ENCODE data around the gene SPACA5.
"Not testable (repeated sequence)": the region's sequence is repeated elsewhere in the genome, so short reads cannot be mapped to it uniquely, and the experiment has no call there.

The SPACA5 gene

DNA sequence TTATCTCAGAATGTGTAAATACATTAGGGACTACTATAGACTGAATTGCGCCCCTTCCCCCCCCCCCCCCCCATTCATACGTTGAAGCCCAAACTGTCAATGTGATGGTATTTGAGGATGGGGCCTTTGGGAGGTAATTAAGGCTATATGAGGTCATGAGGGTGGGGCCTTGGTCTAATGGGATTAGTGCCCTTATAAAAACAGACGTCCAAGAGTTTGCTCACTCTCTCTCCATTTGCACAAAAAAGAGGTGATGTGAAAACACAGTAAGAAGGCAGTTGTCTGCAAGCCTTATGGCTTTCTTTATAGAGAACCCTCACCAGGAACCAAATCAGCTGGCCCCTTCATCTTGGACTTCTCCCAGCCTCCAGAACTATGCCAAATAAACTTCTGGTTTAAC is 15.3 kb downstream of the SPACA5 start:
- no peak for DNase-seq

DNA sequence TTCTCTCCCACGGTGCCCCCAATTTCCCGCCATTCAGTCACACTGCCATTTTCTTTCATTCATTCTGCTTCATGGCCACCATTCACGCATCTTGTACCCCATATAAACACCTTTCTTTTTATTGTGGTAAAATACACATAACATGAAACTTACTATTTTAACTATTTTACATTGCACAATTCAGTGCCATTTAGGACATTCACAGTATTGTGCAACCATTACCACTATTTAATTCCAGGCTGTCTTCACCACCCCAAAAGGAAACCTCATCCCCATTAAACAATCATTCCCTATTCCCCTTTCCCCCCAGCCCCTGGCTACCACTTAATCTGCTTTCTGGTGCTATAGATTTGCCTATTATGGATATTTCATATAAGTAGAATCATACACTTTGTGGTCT is 15.9 kb downstream of the SPACA5 start:
- no peak for DNase-seq

DNA sequence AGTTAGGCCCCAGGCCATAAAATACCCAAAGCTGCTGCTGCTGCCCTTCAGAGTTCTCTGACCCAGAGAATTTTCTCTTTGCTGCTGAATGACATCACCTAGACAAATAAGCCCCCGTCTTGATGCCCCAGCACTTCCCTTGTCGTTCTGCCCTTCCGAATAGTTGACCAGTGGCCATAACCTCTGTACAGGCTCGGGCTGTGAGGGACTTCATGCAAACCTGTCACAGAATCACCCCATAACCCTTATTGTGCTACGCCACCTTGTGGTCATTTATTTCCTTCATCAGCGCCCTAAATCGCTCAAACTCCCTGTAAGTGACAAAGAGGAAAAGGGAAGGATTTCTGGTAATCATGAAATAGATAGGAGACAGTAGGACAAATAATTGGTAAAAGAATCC is 18.8 kb downstream of the SPACA5 start:
- DNase-seq, result peak; percentile 16

DNA sequence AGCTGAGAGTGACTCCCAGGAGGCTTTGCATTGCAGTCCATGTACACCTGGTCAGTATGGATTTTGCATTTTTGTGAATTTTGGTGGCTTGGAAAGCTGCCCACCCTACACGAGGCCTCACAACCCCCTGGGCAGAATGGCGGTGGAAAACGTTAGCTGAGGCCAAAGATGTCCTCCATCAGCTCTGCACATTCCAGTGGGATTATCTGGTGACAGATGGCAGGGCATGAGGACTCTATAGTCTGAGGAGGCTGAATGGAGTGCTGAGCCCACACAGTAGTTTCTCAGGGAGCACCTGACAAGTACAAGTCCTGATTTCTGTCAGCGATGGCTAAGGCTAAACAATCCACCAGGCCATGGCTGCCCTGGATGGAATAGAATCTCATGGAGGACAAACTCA is 20.8 kb downstream of the SPACA5 start:
- not testable (repeated sequence) for DNase-seq

DNA sequence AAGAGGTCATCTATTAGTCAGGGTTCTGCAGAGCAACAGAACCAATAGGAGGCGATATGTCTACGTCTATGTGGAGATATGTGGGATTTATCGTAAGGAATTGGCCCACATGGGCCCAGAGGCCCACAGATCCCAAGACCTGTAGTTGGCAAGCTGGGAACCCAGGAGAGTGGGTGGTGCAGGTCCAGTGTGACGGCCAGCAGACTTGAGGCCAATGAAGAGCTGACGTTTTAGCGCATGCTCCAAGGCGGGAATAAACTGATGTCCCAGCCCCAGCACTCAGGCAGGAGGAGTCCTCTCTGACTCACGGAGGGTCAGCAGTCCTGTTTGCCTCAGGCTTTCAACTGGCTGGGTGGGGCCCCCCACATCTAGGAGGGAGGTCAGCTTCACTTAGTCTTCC is 21.3 kb downstream of the SPACA5 start:
- DNase-seq, result no peak

DNA sequence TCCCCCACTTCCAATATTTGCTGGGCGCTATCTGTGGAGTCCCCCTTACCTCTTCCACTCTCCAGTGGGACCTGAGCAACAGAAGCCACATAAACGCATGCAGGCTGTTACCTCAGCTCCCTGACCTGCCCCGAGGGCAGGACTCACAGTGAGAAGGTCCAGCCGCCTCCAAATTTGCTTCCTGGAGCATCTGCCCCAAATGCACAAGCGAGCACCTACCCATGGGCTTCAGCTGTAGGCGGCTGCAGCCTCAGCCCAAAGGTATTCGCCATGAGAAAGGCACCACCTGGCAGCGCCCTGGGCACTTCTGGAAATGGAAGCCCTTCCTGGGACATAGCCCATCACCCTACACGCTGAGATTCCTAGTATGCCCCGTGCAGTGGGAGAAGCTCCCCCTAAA is 23.4 kb downstream of the SPACA5 start:
- no peak for DNase-seq

DNA sequence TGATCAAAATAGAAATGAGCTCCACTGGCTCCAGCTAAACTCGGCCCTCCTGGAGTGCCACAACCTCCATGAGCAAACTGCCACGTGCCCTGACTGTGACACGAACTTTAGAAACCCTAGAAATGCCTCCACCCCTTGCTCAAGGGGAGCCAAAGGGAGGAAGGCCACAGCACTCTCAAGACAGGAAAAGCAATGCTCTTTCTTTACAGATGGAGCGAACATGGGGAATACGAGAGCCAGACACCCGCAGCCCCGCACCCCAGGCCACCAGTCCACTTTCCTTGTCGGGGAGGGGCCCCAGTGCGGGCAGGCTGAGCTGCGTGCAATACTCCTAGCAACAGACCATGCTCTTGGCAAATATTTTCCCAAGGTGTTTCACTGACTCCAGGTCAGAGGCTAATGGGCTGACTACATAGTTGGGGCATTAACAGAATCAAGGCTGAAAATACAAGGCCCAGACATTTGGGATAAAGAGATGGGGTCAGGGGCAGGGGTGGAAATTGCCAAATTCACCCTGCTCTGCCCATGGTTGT is 23.9 kb downstream of the SPACA5 start:
- DNase-seq, result not testable (repeated sequence)

DNA sequence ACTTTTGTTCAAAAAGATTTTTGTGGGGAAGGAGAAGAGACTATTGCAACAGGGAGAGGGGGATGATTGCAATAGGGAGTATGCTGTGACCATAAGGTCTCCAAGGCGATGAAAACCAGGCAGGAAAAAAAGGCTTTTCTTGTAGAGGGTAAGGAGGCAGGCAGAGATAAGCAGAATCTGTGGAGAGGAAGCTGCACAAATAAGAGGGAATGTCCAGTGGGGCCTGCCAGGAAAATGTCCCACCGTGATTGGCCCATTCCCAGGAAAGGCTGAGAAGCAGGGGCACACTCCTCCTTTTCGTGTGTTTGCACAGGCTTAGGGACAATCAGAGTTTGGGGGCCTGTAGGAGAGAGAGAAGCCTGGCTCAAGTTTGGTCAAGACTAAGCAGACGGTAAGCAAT is 29.1 kb downstream of the SPACA5 start:
- DNase-seq, result no peak

DNA sequence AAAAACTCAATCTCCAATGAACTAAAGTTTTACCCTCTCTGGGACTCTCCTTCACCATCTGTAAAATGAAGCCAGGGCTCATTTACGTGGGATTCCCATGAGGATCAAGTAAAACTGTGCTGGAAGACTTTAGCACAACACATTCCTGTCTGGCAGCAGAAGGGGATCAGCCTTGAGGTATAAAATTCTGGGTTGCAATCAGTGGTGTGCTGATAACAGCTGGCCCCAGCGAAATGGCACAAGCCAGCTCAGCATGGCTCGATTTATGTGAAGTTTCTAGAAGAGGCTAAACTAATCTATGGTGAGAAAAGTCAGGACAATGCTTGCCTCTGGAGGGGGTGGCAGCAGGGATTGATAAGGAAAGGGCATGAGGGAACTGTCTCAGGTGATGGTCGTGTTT is 36.3 kb downstream of the SPACA5 start:
- DNase-seq, result no peak

DNA sequence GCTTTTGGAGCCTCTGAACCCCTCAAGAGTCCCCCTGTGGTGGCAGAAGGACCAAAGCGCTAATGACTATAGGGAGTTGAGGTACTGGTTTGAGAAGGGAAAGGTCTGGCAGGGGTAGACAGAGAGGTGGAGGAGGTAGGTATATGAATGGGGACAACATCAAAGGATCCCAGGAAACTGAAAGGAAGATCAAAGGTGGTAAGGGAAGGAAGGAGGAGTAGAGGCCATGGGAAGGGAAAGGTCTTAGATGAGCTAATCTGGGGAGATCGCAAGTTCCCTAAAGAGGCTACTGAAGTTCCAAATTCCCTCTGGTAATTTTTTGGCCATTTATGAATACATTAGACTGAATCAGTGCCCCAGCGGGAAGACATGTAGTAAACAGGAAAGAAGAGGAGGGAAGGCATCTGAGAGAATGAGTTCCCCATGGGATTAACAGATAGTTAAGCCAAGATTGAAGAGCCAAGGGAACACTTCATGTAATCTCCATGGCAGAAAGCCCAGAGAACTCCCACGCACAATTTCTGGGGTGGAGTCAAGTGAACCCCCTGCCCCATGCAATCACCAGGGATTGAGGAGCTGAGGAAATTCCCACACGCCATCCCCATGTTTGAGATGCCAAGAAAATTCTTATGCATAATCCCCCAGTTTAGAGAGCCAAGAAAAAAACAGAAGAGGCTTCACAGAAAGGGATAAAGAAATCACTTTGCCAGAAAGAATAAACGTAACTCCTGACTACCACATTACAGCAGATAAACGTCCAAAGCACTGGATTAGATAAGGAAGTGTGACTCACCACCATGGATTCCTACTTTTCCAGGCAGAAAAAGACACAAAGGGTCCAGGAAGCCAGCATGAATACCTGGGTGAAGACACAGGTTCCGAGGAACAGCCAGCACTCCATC is 38.9 kb downstream of the SPACA5 start:
- no peak for DNase-seq

DNA sequence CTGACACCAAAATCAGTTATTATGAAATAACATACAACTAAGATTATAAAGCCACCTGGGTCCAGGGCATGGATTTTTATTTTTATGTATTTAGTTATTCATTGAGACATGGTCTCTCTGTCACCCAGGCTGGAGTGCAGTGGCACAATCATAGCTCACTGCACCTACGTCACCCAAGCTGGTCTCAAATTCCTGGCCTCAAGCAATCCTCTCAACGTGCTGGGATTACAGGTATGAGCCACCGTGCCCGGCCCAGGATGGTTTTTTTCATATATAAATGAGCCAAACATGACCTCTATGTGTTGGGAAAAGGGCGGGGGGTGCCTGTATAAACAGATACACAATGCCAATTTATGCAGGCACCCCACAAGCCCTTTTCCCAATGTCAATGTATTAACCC is 40.1 kb downstream of the SPACA5 start:
- no peak for DNase-seq

DNA sequence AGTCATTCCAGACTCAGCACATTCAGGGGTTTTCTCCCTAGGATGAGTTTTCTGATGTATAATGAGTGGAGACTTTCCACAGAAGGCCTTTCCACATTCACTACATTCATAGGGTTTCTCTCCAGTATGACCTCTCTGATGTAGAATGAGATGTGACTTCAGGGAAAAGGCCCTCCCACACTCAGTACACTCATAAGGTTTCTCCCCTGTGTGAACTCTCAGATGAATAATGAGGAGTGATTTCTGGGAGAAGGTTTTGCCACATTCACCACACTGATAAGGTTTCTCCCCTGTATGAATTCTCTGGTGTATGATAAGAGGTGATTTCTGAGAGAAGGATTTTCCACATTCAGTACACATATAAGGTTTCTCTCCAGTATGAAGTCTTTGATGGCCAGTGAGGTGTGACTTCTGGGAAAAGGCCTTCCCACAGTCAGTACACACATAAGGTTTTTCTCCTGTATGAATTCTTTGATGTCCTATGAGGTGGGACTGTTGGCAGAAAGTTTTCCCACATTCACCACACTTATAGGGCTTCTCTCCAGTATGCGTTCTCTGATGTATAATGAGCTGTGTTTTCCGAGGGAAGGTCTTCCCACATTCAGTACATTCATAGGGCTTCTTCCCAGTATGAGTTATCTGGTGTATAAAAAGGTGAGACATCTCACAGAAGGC is 52.0 kb downstream of the SPACA5 start:
- no peak for DNase-seq

DNA sequence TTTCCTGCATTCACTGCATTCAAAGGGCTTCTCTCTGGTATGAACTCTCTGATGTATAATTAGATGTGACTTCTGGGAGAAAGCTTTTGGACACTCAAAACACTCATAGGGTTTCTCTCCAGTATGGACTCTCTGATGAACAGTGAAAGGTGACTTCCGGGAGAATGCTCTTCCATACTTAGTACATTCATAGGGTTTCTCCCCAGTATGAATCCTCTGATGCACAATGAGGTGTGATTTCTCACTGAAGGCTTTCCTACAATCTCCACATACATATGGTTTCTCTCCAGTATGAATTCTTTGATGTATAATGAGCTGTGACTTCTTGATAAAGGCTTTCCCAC is 52.5 kb downstream of the SPACA5 start:
- no peak for DNase-seq
